ENCODE data around the gene ARHGAP21. TPM values are rescaled to one million over a fixed set of nuclear protein-coding genes. Genes with fewer than 3 reads are reported as not detected.

The ARHGAP21 gene
- total RNA-seq, 1 experiment from 2014 or later: 52.6 TPM

GRCh38 chr10:24606021-24606420 lies 117.7 kb downstream of the ARHGAP21 start:
- intact Hi-C loops (cut with micrococcal nuclease): no loop called here
- no TSS peak for BruUV-seq (replicated peaks)
- no peak overlapping the region for H3K27ac ChIP-seq (ENCODE audit: low read length)
- H3K9me3 ChIP-seq (ENCODE audit: low read length): no peaks in the 10 kb centered on the region
- no peaks in the 10 kb centered on the region for H4K20me1 ChIP-seq (ENCODE audit: low read length)
- H3K9ac ChIP-seq (ENCODE audit: low read length): no peak overlapping the region
- H3K36me3 ChIP-seq (ENCODE audit: low read depth, low read length): peaks cover 4% of the 10 kb centered on the region; the same call in 1 of the 2 replicates
- H3K4me2 ChIP-seq (ENCODE audit: low read length): no peak overlapping the region
- peaks cover 10% of the 10 kb centered on the region for H3K4me1 ChIP-seq (ENCODE audit: insufficient read depth, low read length)
- no peaks in the 10 kb centered on the region for H3K79me2 ChIP-seq (ENCODE audit: low read length)
- H3K9me2 ChIP-seq (replicated peaks; ENCODE audit: low read length): no peaks in the 10 kb centered on the region
- H3F3A ChIP-seq (ENCODE audit: low read length, unreplicated experiment): no peaks in the 10 kb centered on the region
- ATAC-seq (no peak), DNase-seq (no peak)
- ChIA-PET POLR2A (ENCODE audit: unreplicated experiment) (no interaction called here), CTCF (no interaction called here)
- H3K4me3 ChIP-seq (ENCODE audit: low read length): no peak overlapping the region
- no peak overlapping the region for H2AFZ ChIP-seq (ENCODE audit: low read length)
- no peak for TF ChIP-seq EZH2phosphoT487 (IDR thresholded peaks at IDR 0.05; ENCODE audit: borderline replicate concordance, low read length)
- TF ChIP-seq EZH2 (IDR thresholded peaks at IDR 0.05; ENCODE audit: low read length, unreplicated experiment): no peak
- TF ChIP-seq, protein P1, sequence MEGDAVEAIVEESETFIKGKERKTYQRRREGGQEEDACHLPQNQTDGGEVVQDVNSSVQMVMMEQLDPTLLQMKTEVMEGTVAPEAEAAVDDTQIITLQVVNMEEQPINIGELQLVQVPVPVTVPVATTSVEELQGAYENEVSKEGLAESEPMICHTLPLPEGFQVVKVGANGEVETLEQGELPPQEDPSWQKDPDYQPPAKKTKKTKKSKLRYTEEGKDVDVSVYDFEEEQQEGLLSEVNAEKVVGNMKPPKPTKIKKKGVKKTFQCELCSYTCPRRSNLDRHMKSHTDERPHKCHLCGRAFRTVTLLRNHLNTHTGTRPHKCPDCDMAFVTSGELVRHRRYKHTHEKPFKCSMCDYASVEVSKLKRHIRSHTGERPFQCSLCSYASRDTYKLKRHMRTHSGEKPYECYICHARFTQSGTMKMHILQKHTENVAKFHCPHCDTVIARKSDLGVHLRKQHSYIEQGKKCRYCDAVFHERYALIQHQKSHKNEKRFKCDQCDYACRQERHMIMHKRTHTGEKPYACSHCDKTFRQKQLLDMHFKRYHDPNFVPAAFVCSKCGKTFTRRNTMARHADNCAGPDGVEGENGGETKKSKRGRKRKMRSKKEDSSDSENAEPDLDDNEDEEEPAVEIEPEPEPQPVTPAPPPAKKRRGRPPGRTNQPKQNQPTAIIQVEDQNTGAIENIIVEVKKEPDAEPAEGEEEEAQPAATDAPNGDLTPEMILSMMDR (conservative IDR thresholded peaks at IDR 0.05; ENCODE audit: low read depth, low read length): no peak
- no peaks in the 10 kb centered on the region for H3K27me3 ChIP-seq (ENCODE audit: low read length)

GRCh38 chr10:24605141-24605540 lies 118.5 kb downstream of the ARHGAP21 start:
- TF ChIP-seq EZH2phosphoT487 (IDR thresholded peaks at IDR 0.05; ENCODE audit: borderline replicate concordance, low read length): no peak
- TF ChIP-seq, protein P1 (conservative IDR thresholded peaks at IDR 0.05; ENCODE audit: low read depth, low read length): no peak
- no peak for TF ChIP-seq EZH2 (IDR thresholded peaks at IDR 0.05; ENCODE audit: low read length, unreplicated experiment)
- ChIA-PET CTCF (no interaction called here), POLR2A (ENCODE audit: unreplicated experiment) (no interaction called here)
- no peaks in the 10 kb centered on the region for H3K79me2 ChIP-seq (ENCODE audit: low read length)
- no TSS peak for BruUV-seq (replicated peaks)
- H4K20me1 ChIP-seq (ENCODE audit: low read length): no peaks in the 10 kb centered on the region
- H3F3A ChIP-seq (ENCODE audit: low read length, unreplicated experiment): no peaks in the 10 kb centered on the region
- no peak overlapping the region for H3K9ac ChIP-seq (ENCODE audit: low read length)
- no peaks in the 10 kb centered on the region for H3K9me2 ChIP-seq (replicated peaks; ENCODE audit: low read length)
- H3K36me3 ChIP-seq (ENCODE audit: low read depth, low read length): peaks cover 4% of the 10 kb centered on the region; the same call in 1 of the 2 replicates
- no peaks in the 10 kb centered on the region for H3K27me3 ChIP-seq (ENCODE audit: low read length)
- ATAC-seq (no peak), DNase-seq (no peak)
- H3K4me3 ChIP-seq (ENCODE audit: low read length): no peak overlapping the region
- peaks cover 10% of the 10 kb centered on the region for H3K4me1 ChIP-seq (ENCODE audit: insufficient read depth, low read length)
- H3K27ac ChIP-seq (ENCODE audit: low read length): no peak overlapping the region
- intact Hi-C loops (cut with micrococcal nuclease): no loop called here
- no peak overlapping the region for H3K4me2 ChIP-seq (ENCODE audit: low read length)
- no peak overlapping the region for H2AFZ ChIP-seq (ENCODE audit: low read length)
- H3K9me3 ChIP-seq (ENCODE audit: low read length): no peaks in the 10 kb centered on the region

DNA sequence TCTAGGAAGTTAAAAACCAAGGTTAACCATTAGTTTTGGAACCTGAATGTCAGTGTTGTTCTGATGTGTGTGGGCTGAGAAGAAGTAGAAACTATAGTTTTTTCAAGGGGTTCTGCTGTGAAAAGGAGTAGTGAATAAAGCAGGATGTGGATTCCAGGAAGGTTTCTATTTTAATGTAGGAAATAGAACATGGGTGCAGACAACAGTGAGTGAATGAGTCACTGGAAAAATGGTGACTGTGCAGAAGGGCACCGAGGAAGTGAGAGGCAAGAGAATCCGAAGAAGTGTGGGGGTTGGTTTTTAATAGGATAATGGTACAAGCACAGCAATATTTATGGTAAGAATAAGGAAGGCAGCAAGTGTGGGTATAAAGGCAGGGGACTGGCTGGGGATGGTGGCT lies 120.4 kb downstream of the ARHGAP21 start:
- Histone ChIP-seq H3K4me2 (ENCODE audit: low read length) (peak overlapping the region; percentile 46; the same call in 1 of the 2 replicates), H2AFZ (ENCODE audit: low read length) (no peak overlapping the region; the same call in 1 of the 2 replicates), H3K27me3 (ENCODE audit: low read length) (no peaks in the 10 kb centered on the region), H3K27ac (ENCODE audit: low read length) (peak overlapping the region; percentile 53), H3K9me2 (replicated peaks; ENCODE audit: low read length) (no peaks in the 10 kb centered on the region), H3K9me3 (ENCODE audit: low read length) (no peaks in the 10 kb centered on the region), H3K36me3 (ENCODE audit: low read depth, low read length) (peaks cover 7% of the 10 kb centered on the region; the same call in 1 of the 2 replicates), H3K79me2 (ENCODE audit: low read length) (no peaks in the 10 kb centered on the region), H3K9ac (ENCODE audit: low read length) (no peak overlapping the region), H3K4me3 (ENCODE audit: low read length) (no peak overlapping the region), H4K20me1 (ENCODE audit: low read length) (no peaks in the 10 kb centered on the region), H3K4me1 (ENCODE audit: insufficient read depth, low read length) (peaks cover 10% of the 10 kb centered on the region), H3F3A (ENCODE audit: low read length, unreplicated experiment) (no peaks in the 10 kb centered on the region)
- POLR2A ChIA-PET (ENCODE audit: unreplicated experiment): no interaction called here
- CTCF ChIA-PET: no interaction called here
- intact Hi-C loops (cut with micrococcal nuclease): no loop called here
- TF ChIP-seq EZH2 (IDR thresholded peaks at IDR 0.05; ENCODE audit: low read length, unreplicated experiment) (no peak), EZH2phosphoT487 (IDR thresholded peaks at IDR 0.05; ENCODE audit: borderline replicate concordance, low read length) (no peak)
- TF ChIP-seq, protein P1 (conservative IDR thresholded peaks at IDR 0.05; ENCODE audit: low read depth, low read length): no peak
- DNase-seq: peak; percentile 53
- BruUV-seq (replicated peaks): no TSS peak
- peak; percentile 71 for ATAC-seq
